ENCODE data around the gene FGG.

Gene FGG

DNA sequence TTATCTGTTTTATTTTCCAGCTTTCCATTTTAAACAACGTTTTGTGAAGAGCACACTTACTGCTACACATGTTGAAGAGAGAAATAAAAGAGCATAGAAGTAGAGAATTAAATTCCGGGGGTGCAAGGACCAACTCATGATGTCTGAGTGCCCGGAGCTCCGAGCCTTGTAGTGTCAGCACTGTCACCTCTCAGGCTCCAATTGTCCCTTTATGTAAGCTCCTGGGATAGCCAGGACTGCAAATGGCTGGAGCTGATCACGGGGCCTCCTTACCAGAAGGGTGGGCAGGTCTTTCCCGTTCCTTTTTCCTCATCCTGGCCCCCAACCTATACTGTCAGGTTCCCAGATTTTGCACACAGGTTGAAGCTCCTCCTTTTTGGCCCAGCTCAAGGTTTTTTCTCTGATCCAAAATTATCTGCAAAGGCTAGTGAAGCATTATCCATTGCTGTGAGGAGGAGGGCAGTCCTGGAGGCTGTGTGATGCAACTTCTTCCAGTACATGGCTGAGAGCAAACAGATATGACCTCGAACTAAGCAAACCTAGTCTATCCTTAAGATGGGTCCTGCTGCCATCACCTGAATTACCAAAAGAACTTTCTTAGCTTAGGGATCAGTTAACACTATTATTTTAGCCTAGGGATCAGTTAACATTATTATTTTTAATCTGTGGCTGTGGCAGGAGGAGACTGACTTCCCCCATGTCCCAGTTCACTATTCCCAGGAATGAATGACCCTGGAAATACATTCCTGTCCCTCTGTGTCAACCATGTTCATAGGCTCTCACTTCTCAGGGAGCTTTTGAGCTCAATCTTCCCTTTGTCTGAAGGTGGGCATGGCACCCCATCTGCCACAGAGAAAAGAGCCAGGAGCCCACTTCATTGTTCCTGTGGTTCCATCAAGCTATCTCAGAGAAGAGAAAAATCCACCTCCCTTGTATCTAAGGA lies at the start of gene FGG:
FGG (minus strand) TSS at position 185 of the 943 bp plus-strand sequence; CDS start at position 138, 47 bp downstream.
- DNase-seq (ENCODE audit: low spot score), result no peak

GRCh38 chr4:154660052-154660451 lies 47.6 kb upstream of the FGG start:
- no peak for DNase-seq (ENCODE audit: low spot score)

GRCh38 chr4:154658680-154659405 lies 46.4 kb upstream of the FGG start:
- no peak for DNase-seq (ENCODE audit: low spot score)

DNA sequence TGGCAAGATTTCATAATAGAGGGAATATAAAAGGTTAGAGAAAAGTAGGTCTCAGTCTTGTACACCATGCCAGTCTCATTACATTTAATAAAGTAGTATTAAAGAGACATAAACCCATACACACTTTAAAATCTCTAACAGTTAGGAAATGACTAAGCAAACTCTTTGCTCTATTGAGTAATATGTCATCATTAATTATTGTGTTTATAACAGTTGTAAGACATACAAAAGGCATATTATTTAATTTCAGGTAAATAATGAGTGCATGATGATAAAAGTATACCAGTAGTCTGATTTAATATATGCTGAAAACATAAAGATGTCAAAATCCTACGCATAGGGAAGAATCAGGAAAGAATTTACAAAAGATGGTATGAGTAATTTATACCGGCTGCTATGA lies 31.0 kb upstream of the FGG start:
- no peak for DNase-seq (ENCODE audit: low spot score)

- DNase-seq (ENCODE audit: low spot score), result no peak
Observed at GRCh38 chr4:154642373-154643009, 30.0 kb upstream of the FGG start.

DNA sequence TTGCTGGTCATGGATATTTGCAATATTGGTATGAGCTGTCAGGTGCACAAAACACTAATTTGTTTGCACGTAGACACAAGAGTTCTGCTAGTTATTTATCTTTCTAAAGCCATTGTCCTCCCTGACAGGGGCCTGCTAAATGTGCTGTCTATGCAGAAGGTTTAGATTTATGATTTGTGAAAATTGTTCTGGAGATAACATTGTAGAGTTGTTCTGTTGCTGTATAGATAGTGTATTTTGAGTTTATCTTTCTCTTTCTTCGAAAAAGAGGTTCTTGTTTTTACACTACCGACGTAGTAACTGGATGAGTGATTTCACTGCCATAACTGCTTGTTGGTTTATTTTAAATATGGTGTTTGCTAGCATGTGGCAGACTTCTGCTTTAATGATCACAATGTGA lies 28.5 kb upstream of the FGG start:
- no peak for DNase-seq (ENCODE audit: low spot score)

- no peak for DNase-seq (ENCODE audit: low spot score)
Observed at GRCh38 chr4:154634058-154634457, 21.6 kb upstream of the FGG start.

DNA sequence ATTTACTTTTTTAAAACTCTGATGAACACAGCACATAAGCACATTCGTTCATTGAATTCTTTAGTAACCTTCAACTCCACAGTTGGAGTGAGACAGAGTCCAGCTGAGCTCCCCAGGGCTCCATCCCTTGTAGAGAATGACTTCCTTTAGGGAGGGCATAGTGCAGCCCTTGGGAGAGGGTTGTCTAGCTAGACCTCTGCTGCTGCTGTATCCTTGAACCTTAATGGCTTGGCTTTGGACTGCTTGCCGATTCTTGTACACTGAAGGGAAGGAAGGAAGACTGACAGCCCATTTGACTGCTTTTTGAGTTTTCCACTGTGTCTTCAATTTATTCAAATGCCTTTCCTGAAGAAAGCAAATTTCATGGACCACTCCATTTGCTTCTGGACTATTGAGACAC lies 19.4 kb upstream of the FGG start:
- no peak for DNase-seq (ENCODE audit: low spot score)

DNA sequence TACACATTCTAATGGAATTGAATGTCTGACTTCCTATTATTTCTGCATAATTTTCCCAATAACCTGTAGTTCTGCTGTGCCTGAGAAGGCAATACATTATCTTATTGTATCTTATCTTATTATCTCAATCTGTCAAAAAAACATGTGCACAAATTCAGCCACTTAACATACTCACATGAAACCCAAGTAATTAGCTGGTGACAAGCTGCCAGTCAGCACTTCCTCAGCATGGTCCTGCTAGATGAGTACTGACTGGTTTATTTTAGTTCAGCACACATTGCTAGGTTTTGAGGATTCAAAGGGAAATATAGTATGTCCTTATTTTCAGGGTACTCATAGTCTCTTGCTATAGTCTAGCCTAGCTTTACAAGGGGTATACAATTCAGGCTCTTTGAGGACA lies 17.9 kb upstream of the FGG start:
- no peak for DNase-seq (ENCODE audit: low spot score)

GRCh38 chr4:154626793-154627484 lies 14.5 kb upstream of the FGG start:
- DNase-seq (ENCODE audit: low spot score), result peak; percentile 86

- DNase-seq (ENCODE audit: low spot score), result no peak
Observed at GRCh38 chr4:154625971-154626370, 13.5 kb upstream of the FGG start.

DNA sequence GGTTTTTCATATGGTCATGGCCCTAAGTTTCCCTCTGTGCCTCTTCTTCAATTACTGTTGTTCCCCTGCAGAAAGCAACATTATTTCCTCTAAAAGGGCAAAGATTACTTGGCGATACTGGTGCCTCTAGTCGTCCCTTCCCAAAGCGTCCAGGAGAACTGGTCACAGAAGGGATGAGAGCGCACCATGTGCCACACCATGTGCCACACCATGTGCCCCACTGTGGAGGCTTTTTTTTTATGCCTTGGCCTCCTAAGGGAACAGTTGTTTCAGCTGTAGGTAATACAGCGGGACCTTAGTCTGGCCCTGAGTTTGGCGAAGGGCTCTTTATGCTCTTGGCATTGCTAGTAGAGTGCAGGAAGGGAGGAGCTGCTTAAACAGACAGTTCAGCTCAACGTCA lies 11.5 kb upstream of the FGG start:
- no peak for DNase-seq (ENCODE audit: low spot score)

GRCh38 chr4:154623436-154623835 lies 11.0 kb upstream of the FGG start:
- DNase-seq (ENCODE audit: low spot score), result no peak

- no peak for DNase-seq (ENCODE audit: low spot score)
Observed at GRCh38 chr4:154622598-154622997, 10.1 kb upstream of the FGG start.

- no peak for DNase-seq (ENCODE audit: low spot score)
Observed at GRCh38 chr4:154620111-154620510, 7.7 kb upstream of the FGG start.

- DNase-seq (ENCODE audit: low spot score), result peak; percentile 54
Observed at GRCh38 chr4:154618708-154619315, 6.4 kb upstream of the FGG start.

- DNase-seq (ENCODE audit: low spot score), result no peak
Observed at GRCh38 chr4:154617820-154618317, 5.4 kb upstream of the FGG start.

- DNase-seq (ENCODE audit: low spot score), result no peak
Observed at GRCh38 chr4:154616731-154617130, 4.3 kb upstream of the FGG start.

- no peak for DNase-seq (ENCODE audit: low spot score)
Observed at GRCh38 chr4:154616287-154616686, 3.8 kb upstream of the FGG start.

GRCh38 chr4:154615211-154615610 lies 2.8 kb upstream of the FGG start:
- DNase-seq (ENCODE audit: low spot score), result no peak

DNA sequence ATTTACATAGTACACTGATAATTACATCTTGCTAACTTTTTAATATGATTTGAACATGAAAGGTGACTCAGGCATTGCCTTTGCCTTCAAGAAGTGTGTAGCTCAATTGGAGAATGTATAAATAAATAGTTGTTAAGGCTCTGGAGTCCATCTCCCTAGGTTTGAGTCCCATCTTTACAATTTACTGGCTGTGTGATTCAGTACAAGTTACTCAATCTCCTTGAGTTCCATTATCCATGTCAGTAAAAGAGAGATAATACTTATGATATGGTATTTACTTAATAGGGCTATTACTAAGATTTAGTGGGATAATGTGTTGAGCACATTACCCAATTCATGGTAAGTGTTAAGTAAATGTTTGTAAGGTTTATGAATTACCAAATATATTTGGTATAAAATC lies 1.9 kb upstream of the FGG start:
- DNase-seq (ENCODE audit: low spot score), result no peak

GRCh38 chr4:154611833-154612232 lies 623 bp downstream of the FGG start:
- no peak for DNase-seq (ENCODE audit: low spot score)
